ENCODE data around the gene CAPN15. TPM values are rescaled to one million over a fixed set of nuclear protein-coding genes. Genes with fewer than 3 reads are reported as not detected.

Gene CAPN15
- total RNA-seq, 6 experiments from 2014 or later = 17.3 to 34.3 (median 23.3) TPM

GRCh38 chr16:589658-590187 is 62.2 kb downstream of the CAPN15 start, which contains the start of gene RAB40C:
RAB40C (plus strand) TSS chr16:590066; CDS start chr16:590292, 226 bp downstream.
- peaks cover 0 to 61% (median 32%) of the 10 kb centered on the region in 4 donors for H3K4me1 ChIP-seq
- peak; percentile 77 to 91 (median 82) for ATAC-seq
- intact Hi-C loops (cut with DNase I) = loop anchor here in 1 of 2 donors (10.0 kb wide), 1 partner anchor 45 kb away; the partner anchor contains the start of genes METTL26 and WFIKKN1
- no peaks in the 10 kb centered on the region for H3K9me3 ChIP-seq
- peak within 1 kb of the TSS; percentile 87 to 97 (median 91) for H3K27ac ChIP-seq
- H3K4me3 ChIP-seq = peak within 1 kb of the TSS; percentile 89 to 99 (median 90)
- TF ChIP-seq CTCF (IDR thresholded peaks at IDR 0.05) (peak in 2 of 4 donors; percentile 9 to 37), POLR2A (IDR thresholded peaks at IDR 0.05) (no peak)
- no peaks in the 10 kb centered on the region for H3K27me3 ChIP-seq
- DNase-seq = peak; percentile 99 to 100 (median 100)
- 1% methylated on average over 40 of the region's 67 CpGs for WGBS (ENCODE audit: insufficient coverage, low coverage, low lambda C conversion rate, missing lambda C conversion rate)
- no peaks in the 10 kb centered on the region for H3K36me3 ChIP-seq

- peak; percentile 57 to 65 (median 60) for DNase-seq
- peaks cover 0 to 66% (median 33%) of the 10 kb centered on the region in 4 donors for H3K4me1 ChIP-seq
- no peak for ATAC-seq
- WGBS (ENCODE audit: insufficient coverage, low coverage, low lambda C conversion rate, missing lambda C conversion rate) = 0% methylated on average over 5 of the region's 71 CpGs
- TF ChIP-seq CTCF (IDR thresholded peaks at IDR 0.05) = no peak
- peak; percentile 61 for TF ChIP-seq POLR2A (IDR thresholded peaks at IDR 0.05)
- H3K36me3 ChIP-seq = no peaks in the 10 kb centered on the region
- no peaks in the 10 kb centered on the region for H3K9me3 ChIP-seq
- intact Hi-C loops (cut with DNase I) = no loop called here
- H3K27me3 ChIP-seq = no peaks in the 10 kb centered on the region
- peak overlapping the region; percentile 67 to 81 (median 77) for H3K27ac ChIP-seq
- peak overlapping the region; percentile 79 to 90 (median 82) for H3K4me3 ChIP-seq
Measured at GRCh38 chr16:590188-590814, 62.8 kb downstream of the CAPN15 start.

GRCh38 chr16:590815-591200 is 63.3 kb downstream of the CAPN15 start:
- no peaks in the 10 kb centered on the region for H3K36me3 ChIP-seq
- no peak for TF ChIP-seq POLR2A (IDR thresholded peaks at IDR 0.05)
- TF ChIP-seq CTCF (IDR thresholded peaks at IDR 0.05) = no peak
- H3K27me3 ChIP-seq = no peaks in the 10 kb centered on the region
- H3K4me1 ChIP-seq = peaks cover 0 to 66% (median 33%) of the 10 kb centered on the region in 4 donors
- 23% methylated on average over 10 of the region's 10 CpGs for WGBS (ENCODE audit: insufficient coverage, low coverage, low lambda C conversion rate, missing lambda C conversion rate)
- no peak for DNase-seq
- H3K27ac ChIP-seq = no peak overlapping the region
- peak overlapping the region; percentile 79 to 90 (median 82) for H3K4me3 ChIP-seq
- no peaks in the 10 kb centered on the region for H3K9me3 ChIP-seq
- intact Hi-C loops (cut with DNase I) = no loop called here
- ATAC-seq = no peak

GRCh38 chr16:591231-591630 is 63.7 kb downstream of the CAPN15 start:
- Histone ChIP-seq H3K4me1 (peaks cover 0 to 66% (median 33%) of the 10 kb centered on the region in 4 donors), H3K36me3 (no peaks in the 10 kb centered on the region), H3K27me3 (no peaks in the 10 kb centered on the region), H3K9me3 (no peaks in the 10 kb centered on the region), H3K4me3 (peak overlapping the region in 2 of 3 donors; percentile 82 to 90), H3K27ac (no peak overlapping the region)
- intact Hi-C loops (cut with DNase I) = no loop called here
- TF ChIP-seq POLR2A (IDR thresholded peaks at IDR 0.05) (no peak), CTCF (IDR thresholded peaks at IDR 0.05) (no peak)
- 31% methylated on average over 3 of the region's 8 CpGs for WGBS (ENCODE audit: insufficient coverage, low coverage, low lambda C conversion rate, missing lambda C conversion rate)
- DNase-seq = no peak
- ATAC-seq = no peak

Data from right lobe of liver (tissue), 6 donors.